Neuronal stem cell (in vitro differentiated cells): ENCODE measurements around the gene SHROOM3.

Experiments
- DNase-seq: peaks from one replicate; pipeline ENCODE4 v3.0.0-alpha.2; 2013; ENCODE audit warnings: low spot score
- H2AFZ ChIP-seq: one replicate; pipeline ENCODE4 v1.6.1; 2013; ENCODE audit warnings: mild to moderate bottlenecking, low read length, inconsistent platforms
- H2AK5ac ChIP-seq: 2 replicates; pipeline ENCODE4 v1.6.1; 2013; ENCODE audit warnings: low read depth, mild to moderate bottlenecking, inconsistent platforms, low read length, moderate library complexity, mixed read lengths
- H2BK120ac ChIP-seq: 2 replicates; pipeline ENCODE4 v1.6.1; 2013; ENCODE audit warnings: low read depth, mild to moderate bottlenecking, inconsistent platforms, low read length, moderate library complexity, mixed read lengths
- H2BK12ac ChIP-seq: one replicate; pipeline ENCODE4 v1.6.1; 2013; ENCODE audit warnings: low read length, inconsistent platforms
- H2BK15ac ChIP-seq: 2 replicates; pipeline ENCODE4 v1.6.1; 2013; ENCODE audit warnings: mild to moderate bottlenecking, low read length, inconsistent platforms, mixed read lengths
- H2BK5ac ChIP-seq: one replicate; pipeline ENCODE4 v1.6.1; 2013; ENCODE audit warnings: inconsistent platforms, mild to moderate bottlenecking, low read length, moderate library complexity
- H3K14ac ChIP-seq: one replicate; pipeline ENCODE4 v1.6.1; 2013; ENCODE audit warnings: low read length, inconsistent platforms
- H3K18ac ChIP-seq: 2 replicates; pipeline ENCODE4 v1.6.1; 2013; ENCODE audit warnings: low read length, inconsistent platforms
- H3K23ac ChIP-seq: 2 replicates; pipeline ENCODE4 v1.6.1; 2013; ENCODE audit warnings: low read depth, mild to moderate bottlenecking, mixed read lengths, low read length, inconsistent platforms; ENCODE audit not compliant: poor library complexity
- H3K27ac ChIP-seq: replicated peaks from 3 replicates; pipeline ENCODE4 v1.5.1; 2013; ENCODE audit warnings: low read length, inconsistent platforms
- H3K27me3 ChIP-seq, 3 experiments: 2 replicates each; pipeline ENCODE4 v1.6.1; 2013; ENCODE audit warnings: low read length in 3 of 3, mild to moderate bottlenecking in 2 of 3, inconsistent platforms in 1 of 3, low read depth in 1 of 3, mixed read lengths in 1 of 3, moderate library complexity in 1 of 3; ENCODE audit not compliant: control insufficient read depth in 3 of 3, insufficient read depth in 3 of 3
- H3K36me3 ChIP-seq, 2 donors: replicated peaks in 1 of 2; 2 replicates each; pipeline ENCODE4 v1.6.1; 2013; ENCODE audit warnings: low read length in 2 of 2; ENCODE audit not compliant: control insufficient read depth in 2 of 2, insufficient read depth in 2 of 2
- H3K4ac ChIP-seq: 2 replicates; pipeline ENCODE4 v1.6.1; 2013; ENCODE audit warnings: inconsistent platforms, mild to moderate bottlenecking, low read length, moderate library complexity
- H3K4me1 ChIP-seq, 2 donors: 1 replicate in 1 of 2; 2 replicates in 1 of 2; pipeline ENCODE4 v1.6.1; 2013; ENCODE audit warnings: low read length in 2 of 2, low read depth in 1 of 2; ENCODE audit not compliant: control insufficient read depth in 2 of 2, insufficient read depth in 1 of 2
- H3K4me2 ChIP-seq: one replicate; pipeline ENCODE4 v1.6.1; 2013; ENCODE audit warnings: mild to moderate bottlenecking, low read length, inconsistent platforms; ENCODE audit not compliant: insufficient read depth, poor library complexity, severe bottlenecking
- H3K4me3 ChIP-seq, 2 donors: 2 replicates each; pipeline ENCODE4 v1.5.1; 2013; ENCODE audit warnings: low read length in 2 of 2, mild to moderate bottlenecking in 2 of 2, inconsistent platforms in 1 of 2, moderate library complexity in 1 of 2
- H3K79me1 ChIP-seq: one replicate; pipeline ENCODE4 v1.6.1; 2013; ENCODE audit warnings: low read depth, mild to moderate bottlenecking, inconsistent platforms, low read length, moderate library complexity
- H3K9ac ChIP-seq: one replicate; pipeline ENCODE4 v1.6.1; 2013; ENCODE audit warnings: mild to moderate bottlenecking, low read depth, low read length, inconsistent platforms; ENCODE audit not compliant: poor library complexity
- H3K9me3 ChIP-seq, 2 donors: replicated peaks in 1 of 2; 2 replicates each; pipeline versions ENCODE3 to v1.6.1; 2013; ENCODE audit warnings: low read length in 2 of 2, mild to moderate bottlenecking in 2 of 2, inconsistent platforms in 1 of 2, low read depth in 1 of 2, mixed read lengths in 1 of 2, moderate library complexity in 1 of 2; ENCODE audit not compliant: control insufficient read depth in 2 of 2, insufficient read depth in 1 of 2
- H4K8ac ChIP-seq: one replicate; pipeline ENCODE4 v1.6.1; 2013; ENCODE audit warnings: low read depth, mild to moderate bottlenecking, inconsistent platforms, low read length, moderate library complexity
- H4K91ac ChIP-seq: one replicate; pipeline ENCODE4 v1.6.1; 2013; ENCODE audit warnings: low read length, low read depth, mild to moderate bottlenecking, inconsistent platforms; ENCODE audit not compliant: poor library complexity
- WGBS, 2 donors: extraction: QIAGEN DNeasy Blood & Tissue Kit; methylation state at CpG; one replicate each; pipeline ENCODE4 v1.1.7; 2013; ENCODE audit warnings: missing lambda C conversion rate in 2 of 2, mixed read lengths in 1 of 2; ENCODE audit not compliant: insufficient read length in 2 of 2, insufficient replicate concordance in 1 of 2; ENCODE audit errors: extremely low coverage in 2 of 2; 5-methylcytosine and 5-hydroxymethylcytosine counted together

The SHROOM3 gene

GRCh38 chr4:76753814-76754213 lies 318.8 kb downstream of the SHROOM3 start:
- peaks cover 35 to 100% of the 10 kb centered on the region in 2 donors for H3K36me3 ChIP-seq
- H3K9ac ChIP-seq = no peak overlapping the region
- no peak overlapping the region for H3K4me3 ChIP-seq
- no peak overlapping the region for H2AFZ ChIP-seq
- no peak overlapping the region for H3K14ac ChIP-seq
- no peak overlapping the region for H2BK120ac ChIP-seq
- peaks cover 2 to 17% of the 10 kb centered on the region in 2 donors for H3K9me3 ChIP-seq
- no peaks in the 10 kb centered on the region for H3K4me1 ChIP-seq
- H2BK12ac ChIP-seq = no peak overlapping the region
- H4K8ac ChIP-seq = no peak overlapping the region
- no peak overlapping the region for H3K4ac ChIP-seq
- H3K18ac ChIP-seq = no peak overlapping the region
- H2AK5ac ChIP-seq = no peak overlapping the region
- no peak overlapping the region for H3K4me2 ChIP-seq
- H3K79me1 ChIP-seq = peaks cover 2% of the 10 kb centered on the region
- no peak overlapping the region for H3K23ac ChIP-seq
- WGBS, 2 donors = no CpG with 5 or more reads among the region's 3 CpGs
- no peak overlapping the region for H2BK15ac ChIP-seq
- no peak overlapping the region for H4K91ac ChIP-seq
- no peak for DNase-seq
- H3K27me3 ChIP-seq = no peaks in the 10 kb centered on the region
- no peak overlapping the region for H3K27ac ChIP-seq
- no peak overlapping the region for H2BK5ac ChIP-seq

DNA sequence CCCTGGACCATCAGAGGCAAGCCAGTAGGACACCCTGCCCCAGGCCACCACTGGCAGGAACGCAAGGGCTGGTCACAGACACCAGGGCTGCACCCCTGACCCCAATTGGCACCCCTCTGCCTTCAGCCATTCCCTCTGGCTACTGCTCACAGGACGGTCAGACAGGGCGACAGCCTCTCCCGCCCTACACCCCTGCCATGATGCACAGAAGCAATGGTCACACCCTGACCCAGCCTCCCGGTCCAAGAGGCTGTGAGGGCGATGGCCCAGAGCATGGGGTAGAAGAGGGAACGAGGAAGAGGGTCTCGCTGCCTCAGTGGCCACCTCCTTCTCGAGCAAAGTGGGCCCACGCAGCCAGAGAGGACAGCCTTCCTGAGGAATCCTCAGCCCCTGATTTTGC lies 319.4 kb downstream of the SHROOM3 start:
- Histone ChIP-seq H2BK5ac (no peak overlapping the region), H3K4me3 (no peak overlapping the region), H3K36me3 (peaks cover 37 to 100% of the 10 kb centered on the region in 2 donors), H3K27me3 (no peaks in the 10 kb centered on the region), H2AK5ac (no peak overlapping the region), H3K4me2 (no peak overlapping the region), H3K4me1 (no peaks in the 10 kb centered on the region), H3K9ac (no peak overlapping the region), H3K9me3 (peaks cover 2 to 17% of the 10 kb centered on the region in 2 donors), H2BK12ac (no peak overlapping the region), H3K27ac (no peak overlapping the region), H3K79me1 (peaks cover 2% of the 10 kb centered on the region), H2BK120ac (no peak overlapping the region), H2BK15ac (no peak overlapping the region), H4K91ac (no peak overlapping the region), H4K8ac (no peak overlapping the region), H2AFZ (no peak overlapping the region), H3K14ac (no peak overlapping the region), H3K4ac (no peak overlapping the region), H3K18ac (peak overlapping the region; percentile 0), H3K23ac (peak overlapping the region; percentile 59)
- no peak for DNase-seq
- no CpG with 5 or more reads among the region's 10 CpGs for WGBS, 2 donors

- no peak overlapping the region for H3K4me2 ChIP-seq
- H3K27me3 ChIP-seq = no peaks in the 10 kb centered on the region
- no peak overlapping the region for H2AK5ac ChIP-seq
- no peak overlapping the region for H3K14ac ChIP-seq
- no peak overlapping the region for H3K9ac ChIP-seq
- no peak overlapping the region for H3K4me3 ChIP-seq
- H3K4me1 ChIP-seq = no peaks in the 10 kb centered on the region
- H2BK5ac ChIP-seq = no peak overlapping the region
- peaks cover 1 to 11% of the 10 kb centered on the region in 2 donors for H3K9me3 ChIP-seq
- no peak overlapping the region for H3K27ac ChIP-seq
- H4K8ac ChIP-seq = no peak overlapping the region
- no peak overlapping the region for H2BK120ac ChIP-seq
- no peak overlapping the region for H2BK12ac ChIP-seq
- no peak overlapping the region for H3K23ac ChIP-seq
- H3K4ac ChIP-seq = no peak overlapping the region
- no peak overlapping the region for H3K18ac ChIP-seq
- no peak overlapping the region for H4K91ac ChIP-seq
- DNase-seq = no peak
- peaks cover 44 to 100% of the 10 kb centered on the region in 2 donors for H3K36me3 ChIP-seq
- no peak overlapping the region for H2AFZ ChIP-seq
- peaks cover 2% of the 10 kb centered on the region for H3K79me1 ChIP-seq
- H2BK15ac ChIP-seq = no peak overlapping the region
These were observed 320.7 kb downstream of the SHROOM3 start for GRCh38 chr4:76755756-76756155.

- Histone ChIP-seq H3K9me3 (peaks cover 0 to 6% of the 10 kb centered on the region in 2 donors), H3K4me3 (no peak overlapping the region)
These were observed 321.4 kb downstream of the SHROOM3 start for GRCh38 chr4:76756416-76756815.

More at GRCh38 chr4:76756416-76756815, 321.4 kb downstream of the SHROOM3 start:
- no peak for DNase-seq
- Histone ChIP-seq H3K79me1 (peaks cover 2% of the 10 kb centered on the region), H3K14ac (no peak overlapping the region), H2BK15ac (no peak overlapping the region), H2BK5ac (no peak overlapping the region), H2BK120ac (no peak overlapping the region), H3K4me2 (no peak overlapping the region), H3K18ac (no peak overlapping the region), H3K36me3 (peaks cover 42 to 100% of the 10 kb centered on the region in 2 donors), H2AK5ac (no peak overlapping the region), H3K27ac (no peak overlapping the region), H3K4ac (no peak overlapping the region), H2AFZ (no peak overlapping the region), H3K27me3 (no peaks in the 10 kb centered on the region), H3K23ac (no peak overlapping the region), H2BK12ac (no peak overlapping the region), H3K9ac (no peak overlapping the region), H4K91ac (no peak overlapping the region), H3K4me1 (no peaks in the 10 kb centered on the region), H4K8ac (no peak overlapping the region)
- no CpG with 5 or more reads among the region's 2 CpGs for WGBS, 2 donors
